NT2/D1 (cell line): Measurements from ENCODE around the gene ANGPT4.

Source experiments
- SUZ12 ChIP-seq: IDR thresholded peaks from 2 replicates; pipeline ENCODE4 v1.6.1; 2011; ENCODE audit not compliant: insufficient read length, insufficient read depth; ENCODE audit errors: extremely low read depth
- YY1 ChIP-seq: IDR thresholded peaks from 2 replicates; pipeline ENCODE4 v1.6.1; 2011; ENCODE audit not compliant: insufficient read length, insufficient read depth

DNA sequence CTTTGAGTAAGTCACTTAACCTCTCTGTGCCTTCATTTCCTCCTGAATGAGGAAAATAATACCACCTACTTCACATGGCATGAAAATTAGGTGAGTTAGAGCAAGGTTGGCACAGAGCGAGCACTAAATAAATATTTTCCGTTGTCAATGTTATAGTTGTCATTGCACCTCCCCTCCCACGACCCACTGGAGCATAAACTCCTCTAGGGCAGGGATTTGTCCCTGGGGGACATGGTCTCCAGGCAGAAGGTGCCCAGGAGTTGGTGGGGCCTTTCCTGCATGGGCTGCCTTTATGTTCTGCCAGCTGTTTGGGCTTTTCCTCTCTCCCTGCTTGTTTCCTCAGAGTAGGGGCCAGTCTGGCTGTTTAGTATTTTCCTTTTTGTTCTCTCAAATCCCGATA is 1.3 kb upstream of the ANGPT4 start:
- TF ChIP-seq YY1 = no peak
- no peak for TF ChIP-seq SUZ12
